Measurements from ENCODE around the gene PDGFC. TPM values are rescaled to one million over a fixed set of nuclear protein-coding genes. Genes with fewer than 3 reads are reported as not detected.

Gene PDGFC
- total RNA-seq, 1 donor = 184 TPM

DNA sequence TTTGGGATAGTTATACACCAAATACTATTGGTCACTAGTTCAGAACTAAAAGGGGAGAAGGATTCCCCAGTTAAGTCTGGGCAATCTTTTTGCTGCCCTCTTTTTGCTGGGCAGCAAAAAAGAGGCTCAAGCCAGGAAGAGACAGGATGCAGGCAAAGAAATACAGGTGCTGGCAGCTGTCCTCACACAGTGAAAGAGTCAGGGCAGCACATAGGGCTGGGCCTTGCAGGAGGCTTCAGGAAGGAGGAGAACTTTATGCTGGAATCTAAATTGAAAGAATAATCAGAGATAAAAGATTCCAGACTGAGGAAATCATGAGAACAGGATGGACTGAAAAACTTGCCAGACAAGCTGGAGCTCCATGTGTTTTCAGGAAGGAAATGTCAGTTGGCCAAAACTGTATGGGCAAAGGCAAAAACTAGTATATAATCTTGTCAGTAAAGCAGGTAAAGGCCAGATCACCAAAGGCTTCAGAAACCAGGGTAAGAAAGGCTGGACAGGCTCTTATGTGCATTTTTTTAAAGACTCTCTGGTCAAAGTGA, 46.8 kb downstream of the PDGFC start:
- no peak overlapping the region for H3K4me3 ChIP-seq (ENCODE audit: low read depth, low read length)
- TF ChIP-seq, protein P1, sequence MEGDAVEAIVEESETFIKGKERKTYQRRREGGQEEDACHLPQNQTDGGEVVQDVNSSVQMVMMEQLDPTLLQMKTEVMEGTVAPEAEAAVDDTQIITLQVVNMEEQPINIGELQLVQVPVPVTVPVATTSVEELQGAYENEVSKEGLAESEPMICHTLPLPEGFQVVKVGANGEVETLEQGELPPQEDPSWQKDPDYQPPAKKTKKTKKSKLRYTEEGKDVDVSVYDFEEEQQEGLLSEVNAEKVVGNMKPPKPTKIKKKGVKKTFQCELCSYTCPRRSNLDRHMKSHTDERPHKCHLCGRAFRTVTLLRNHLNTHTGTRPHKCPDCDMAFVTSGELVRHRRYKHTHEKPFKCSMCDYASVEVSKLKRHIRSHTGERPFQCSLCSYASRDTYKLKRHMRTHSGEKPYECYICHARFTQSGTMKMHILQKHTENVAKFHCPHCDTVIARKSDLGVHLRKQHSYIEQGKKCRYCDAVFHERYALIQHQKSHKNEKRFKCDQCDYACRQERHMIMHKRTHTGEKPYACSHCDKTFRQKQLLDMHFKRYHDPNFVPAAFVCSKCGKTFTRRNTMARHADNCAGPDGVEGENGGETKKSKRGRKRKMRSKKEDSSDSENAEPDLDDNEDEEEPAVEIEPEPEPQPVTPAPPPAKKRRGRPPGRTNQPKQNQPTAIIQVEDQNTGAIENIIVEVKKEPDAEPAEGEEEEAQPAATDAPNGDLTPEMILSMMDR (IDR thresholded peaks at IDR 0.05; ENCODE audit: insufficient read depth, low read depth, low read length) = no peak
- no peak for DNase-seq (ENCODE audit: low read depth)

- TF ChIP-seq, protein P1 (IDR thresholded peaks at IDR 0.05; ENCODE audit: insufficient read depth, low read depth, low read length) = no peak
- no peak overlapping the region for H3K4me3 ChIP-seq (ENCODE audit: low read depth, low read length)
Measured at GRCh38 chr4:156923525-156923924, 48.1 kb downstream of the PDGFC start.

DNA sequence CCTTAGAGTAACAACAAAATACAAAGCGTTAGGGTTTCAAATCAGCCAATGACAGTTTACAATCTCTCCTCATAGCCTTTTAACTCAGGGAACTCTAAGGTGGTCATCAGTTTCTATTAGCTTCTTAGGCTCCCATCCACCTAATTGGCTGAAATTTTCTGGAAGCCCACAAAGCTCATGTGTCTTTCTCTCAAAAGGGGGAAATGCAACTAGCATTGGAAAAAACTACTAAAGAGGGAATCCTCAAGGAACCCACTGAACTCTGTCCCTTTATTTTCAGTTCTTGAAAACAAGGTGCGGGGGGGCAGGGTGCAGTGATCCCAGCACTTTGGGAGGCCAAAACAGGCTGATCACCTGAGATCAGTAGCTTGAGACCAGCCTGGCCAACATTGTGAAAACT, 56.4 kb downstream of the PDGFC start:
- DNase-seq (ENCODE audit: low read depth) = no peak
- TF ChIP-seq, protein P1 (IDR thresholded peaks at IDR 0.05; ENCODE audit: insufficient read depth, low read depth, low read length) = no peak
- no peak overlapping the region for H3K4me3 ChIP-seq (ENCODE audit: low read depth, low read length)

More at GRCh38 chr4:156923525-156923924, 48.1 kb downstream of the PDGFC start:
- DNase-seq (ENCODE audit: low read depth) = no peak

GRCh38 chr4:156913234-156913633, 58.4 kb downstream of the PDGFC start:
- DNase-seq (ENCODE audit: low read depth) = no peak

GRCh38 chr4:156909010-156909409, 62.6 kb downstream of the PDGFC start:
- TF ChIP-seq, protein P1 (IDR thresholded peaks at IDR 0.05; ENCODE audit: insufficient read depth, low read depth, low read length) = no peak
- no peak overlapping the region for H3K4me3 ChIP-seq (ENCODE audit: low read depth, low read length)
- DNase-seq (ENCODE audit: low read depth) = no peak

More at GRCh38 chr4:156913234-156913633, 58.4 kb downstream of the PDGFC start:
- no peak overlapping the region for H3K4me3 ChIP-seq (ENCODE audit: low read depth, low read length)
- TF ChIP-seq, protein P1 (IDR thresholded peaks at IDR 0.05; ENCODE audit: insufficient read depth, low read depth, low read length) = no peak

GRCh38 chr4:156906325-156906724, 65.3 kb downstream of the PDGFC start:
- no peak for DNase-seq (ENCODE audit: low read depth)
- TF ChIP-seq, protein P1 (IDR thresholded peaks at IDR 0.05; ENCODE audit: insufficient read depth, low read depth, low read length) = no peak
- no peak overlapping the region for H3K4me3 ChIP-seq (ENCODE audit: low read depth, low read length)

DNA sequence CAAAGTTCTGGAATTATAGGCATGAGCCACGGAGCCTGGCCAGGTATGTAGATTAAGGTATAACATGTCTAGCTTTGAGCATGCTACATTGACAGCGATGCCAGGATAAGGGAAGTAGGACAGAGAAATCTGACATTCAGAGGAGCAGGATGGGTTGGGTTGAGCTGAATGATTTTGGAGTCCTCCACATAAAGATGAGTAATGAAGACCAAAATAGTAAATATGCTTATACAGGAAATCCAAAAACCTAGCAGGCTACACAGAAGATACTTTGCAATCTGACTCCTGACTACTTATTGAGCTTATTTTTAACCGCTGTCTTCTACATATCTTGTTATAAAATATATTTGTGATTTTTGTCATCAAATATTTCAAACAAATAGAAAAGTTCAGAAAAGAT, 69.7 kb downstream of the PDGFC start:
- DNase-seq (ENCODE audit: low read depth) = peak; percentile 18
- TF ChIP-seq, protein P1 (IDR thresholded peaks at IDR 0.05; ENCODE audit: insufficient read depth, low read depth, low read length) = no peak
- H3K4me3 ChIP-seq (ENCODE audit: low read depth, low read length) = no peak overlapping the region
